Keratinocyte (primary cell): Measurements from ENCODE around the gene DLX4. TPM values are rescaled to one million over a fixed set of nuclear protein-coding genes. Genes with fewer than 3 reads are reported as not detected.

Source experiments
- DNase-seq: peaks from one replicate; pipeline ENCODE4 v3.0.0-alpha.2; 2011; ENCODE audit warnings: low read depth, missing footprints, low spot score
- FAIRE-seq: peaks from 2 replicates; lab custom pipeline; 2011; peaks lifted over from hg19 to GRCh38; lab: Jason Lieb, UNC
- H2AFZ ChIP-seq: 2 replicates; pipeline ENCODE4 v1.6.0; 2012; ENCODE audit warnings: low read length, control low read depth, inconsistent platforms; ENCODE audit not compliant: control insufficient read depth
- H3K27ac ChIP-seq: 2 replicates; pipeline ENCODE4 v1.5.1; 2011; ENCODE audit warnings: low read length; ENCODE audit not compliant: control insufficient read depth, insufficient read depth
- H3K27me3 ChIP-seq: 3 replicates; pipeline ENCODE4 v1.6.0; 2011; ENCODE audit warnings: low read length; ENCODE audit not compliant: control insufficient read depth, insufficient read depth; ENCODE audit errors: extremely low read depth
- H3K36me3 ChIP-seq, 2 experiments: 2 replicates in 1 of 2; 3 replicates in 1 of 2; pipeline ENCODE4 v1.5.1; 2011; ENCODE audit warnings: low read length in 2 of 2, mild to moderate bottlenecking in 1 of 2; ENCODE audit not compliant: control insufficient read depth in 2 of 2, insufficient read depth in 2 of 2; ENCODE audit errors: extremely low read depth in 1 of 2
- H3K4me1 ChIP-seq: 3 replicates; pipeline ENCODE4 v1.5.1; 2011; ENCODE audit warnings: low read length; ENCODE audit not compliant: control insufficient read depth, insufficient read depth; ENCODE audit errors: extremely low read depth
- H3K4me2 ChIP-seq: 3 replicates; pipeline ENCODE4 v1.6.0; 2011; ENCODE audit warnings: low read depth, low read length; ENCODE audit not compliant: control insufficient read depth, insufficient read depth; ENCODE audit errors: extremely low read depth
- H3K4me3 ChIP-seq, 3 experiments: fragments of 200-600 bp in 1 of 3; sonication (generic) in 1 of 3; 2 replicates in 2 of 3; 3 replicates in 1 of 3; pipeline ENCODE4 v1.5.1; 2011 to 2016; ENCODE audit warnings: low read length in 3 of 3, mild to moderate bottlenecking in 3 of 3, control low read depth in 2 of 3, inconsistent platforms in 1 of 3, low read depth in 1 of 3, mixed read lengths in 1 of 3, mixed run types in 1 of 3, moderate library complexity in 1 of 3; ENCODE audit not compliant: control insufficient read depth in 2 of 3, insufficient read depth in 2 of 3; ENCODE audit errors: extremely low read depth in 1 of 3
- H3K79me2 ChIP-seq: 2 replicates; pipeline ENCODE4 v1.6.0; 2012; ENCODE audit warnings: low read length; ENCODE audit not compliant: control insufficient read depth, insufficient read depth
- H3K9ac ChIP-seq: 3 replicates; pipeline ENCODE4 v1.6.0; 2011; ENCODE audit warnings: low read length; ENCODE audit not compliant: control insufficient read depth, insufficient read depth; ENCODE audit errors: extremely low read depth
- H3K9me1 ChIP-seq: 3 replicates; pipeline ENCODE4 v1.6.0; 2011; ENCODE audit warnings: low read length; ENCODE audit not compliant: control insufficient read depth, insufficient read depth; ENCODE audit errors: extremely low read depth
- H3K9me3 ChIP-seq: 2 replicates; pipeline ENCODE4 v1.5.1; 2012; ENCODE audit warnings: low read depth, low read length; ENCODE audit not compliant: control insufficient read depth
- H4K20me1 ChIP-seq: 3 replicates; pipeline ENCODE4 v1.6.0; 2011; ENCODE audit warnings: low read length; ENCODE audit not compliant: control insufficient read depth, insufficient read depth; ENCODE audit errors: extremely low read depth
- CTCF ChIP-seq, 3 experiments: IDR thresholded peaks in 1 of 3; conservative IDR thresholded peaks in 1 of 3; optimal IDR thresholded peaks in 1 of 3; 2 replicates in 2 of 3; 3 replicates in 1 of 3; pipeline versions ENCODE3 to v1.5.1; 2011; ENCODE audit warnings: low read length in 3 of 3, mild to moderate bottlenecking in 3 of 3, moderate library complexity in 2 of 3, control low read depth in 1 of 3, inconsistent platforms in 1 of 3; ENCODE audit not compliant: insufficient read depth in 2 of 3; ENCODE audit errors: extremely low read depth in 1 of 3
- EZH2 ChIP-seq: IDR thresholded peaks from one replicate; pipeline ENCODE4 v1.6.1; 2012; ENCODE audit warnings: inconsistent platforms, mild to moderate bottlenecking, low read length, moderate library complexity
- dilution Hi-C: fragments of 300-500 bp; cut with MboI; formaldehyde crosslinking; loops from one replicate; pipeline ENCODE4 v1.7.0; 2020; ENCODE audit warnings: low sequenced_read_pairs; ENCODE audit not compliant: extremely low pct_ligation_motif_present
- polyA plus RNA-seq, 5 experiments: library from polyadenylated mRNA; depleted of rRNA in 3 of 5; stranded (reverse) in 3 of 5; stranded (forward) in 1 of 5; unstranded in 1 of 5; fragments of >200 nt; gene quantifications; 1 replicate in 1 of 5; 2 replicates in 3 of 5; 3 replicates in 1 of 5; pipeline versions ENCODE4 v1.2.1 to v1.2.3, GENCODE V29; 2011 to 2012; ENCODE audit warnings: missing spikeins in 2 of 5, low read depth in 1 of 5, low replicate concordance in 1 of 5

DLX4 gene
- polyA plus RNA-seq, 1 donor (not counting 4 experiments of a cell fraction or from before 2014, with no cell fraction given), result 0.18 TPM

- no peaks in the 10 kb centered on the region for H3K36me3 ChIP-seq
- peaks cover 41% of the 10 kb centered on the region for H3K27me3 ChIP-seq
- no peak overlapping the region for H3K9ac ChIP-seq
- no peaks in the 10 kb centered on the region for H4K20me1 ChIP-seq
- H3K4me3 ChIP-seq, result no peak overlapping the region
- DNase-seq (no peak), FAIRE-seq (no peak)
- dilution Hi-C loops, result no loop called here
- H3K9me1 ChIP-seq, result no peaks in the 10 kb centered on the region
- H3K4me2 ChIP-seq, result no peak overlapping the region
- H3K79me2 ChIP-seq, result no peaks in the 10 kb centered on the region
- no peaks in the 10 kb centered on the region for H3K4me1 ChIP-seq
- no peak overlapping the region for H3K27ac ChIP-seq
- no peaks in the 10 kb centered on the region for H3K9me3 ChIP-seq
- TF ChIP-seq EZH2, result no peak
- no peak for TF ChIP-seq CTCF (optimal IDR thresholded peaks at IDR 0.05 in 1 of 3, IDR thresholded peaks at IDR 0.05 in 1 of 3, conservative IDR thresholded peaks at IDR 0.05 in 1 of 3; ENCODE audit: extremely low read depth in 1 of 3, insufficient read depth in 2 of 3, low read length in 3 of 3)
- H2AFZ ChIP-seq, result no peak overlapping the region
Observed at GRCh38 chr17:49936386-49936785, 32.6 kb upstream of the DLX4 start.

GRCh38 chr17:49939318-49939717 lies 29.7 kb upstream of the DLX4 start:
- dilution Hi-C loops, result no loop called here
- no peak overlapping the region for H3K27ac ChIP-seq
- H3K4me1 ChIP-seq, result no peaks in the 10 kb centered on the region
- H4K20me1 ChIP-seq, result no peaks in the 10 kb centered on the region
- DNase-seq, result no peak
- no peaks in the 10 kb centered on the region for H3K36me3 ChIP-seq
- FAIRE-seq, result no peak
- H2AFZ ChIP-seq, result no peak overlapping the region
- H3K9ac ChIP-seq, result no peak overlapping the region
- H3K79me2 ChIP-seq, result no peaks in the 10 kb centered on the region
- no peak overlapping the region for H3K4me3 ChIP-seq
- peaks cover 42% of the 10 kb centered on the region for H3K27me3 ChIP-seq
- H3K9me1 ChIP-seq, result no peaks in the 10 kb centered on the region
- no peaks in the 10 kb centered on the region for H3K9me3 ChIP-seq
- TF ChIP-seq EZH2 (no peak), CTCF (optimal IDR thresholded peaks at IDR 0.05 in 1 of 3, IDR thresholded peaks at IDR 0.05 in 1 of 3, conservative IDR thresholded peaks at IDR 0.05 in 1 of 3; ENCODE audit: extremely low read depth in 1 of 3, insufficient read depth in 2 of 3, low read length in 3 of 3) (no peak)
- no peak overlapping the region for H3K4me2 ChIP-seq
